HTERT RPE-1 (cell line): ENCODE measurements around the gene PTPRR.

ENCODE experiments used
- in situ Hi-C: fragments of 300-500 bp; cut with MboI; formaldehyde crosslinking; loops from 4 replicates; pipeline ENCODE4 v1.14.3; 2020; ENCODE audit warnings: low sequenced_read_pairs

Gene PTPRR

DNA sequence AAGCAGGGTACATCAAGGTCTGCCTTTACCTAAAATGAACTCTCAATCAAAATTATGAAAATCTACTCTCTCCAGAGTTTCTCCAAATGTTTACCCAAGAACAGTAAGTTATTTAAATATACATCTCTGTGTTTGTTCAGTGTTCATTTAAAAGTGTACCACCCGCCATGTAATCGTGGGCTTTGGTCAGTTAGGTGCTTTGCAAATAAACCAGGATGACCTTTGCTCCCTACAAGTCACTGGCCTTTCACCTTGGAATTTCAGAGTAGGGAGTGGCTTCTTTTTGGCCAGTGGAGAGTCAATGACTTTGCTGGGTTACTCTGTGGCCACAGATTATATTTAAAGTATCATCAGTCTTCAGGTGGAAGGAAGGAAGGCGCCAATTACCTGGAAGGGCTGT, 208.7 kb downstream of the PTPRR start:
- in situ Hi-C loops: loop anchor here (25.0 kb wide), 1 partner anchor 125 kb away; no protein-coding TSS in a partner anchor

DNA sequence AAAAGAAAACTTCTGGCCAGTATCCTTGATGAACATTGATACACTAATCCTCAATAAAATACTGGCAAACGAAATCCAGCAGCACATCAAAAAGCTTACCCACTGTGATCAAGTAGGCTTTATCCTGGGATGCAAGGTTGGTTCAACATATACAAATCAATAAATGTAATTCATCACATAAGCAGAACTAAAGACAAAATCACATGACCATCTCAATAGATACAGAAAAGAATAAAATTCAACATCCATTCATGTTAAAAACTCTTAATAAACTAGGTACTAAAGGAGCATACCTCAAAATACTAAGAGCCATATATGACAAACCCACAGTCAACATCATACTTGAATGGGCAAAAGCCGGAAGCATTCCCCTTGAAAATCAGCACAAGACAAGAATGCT, 211.5 kb downstream of the PTPRR start:
- in situ Hi-C loops: loop anchor here (25.0 kb wide), 1 partner anchor 122 kb away; no protein-coding TSS in a partner anchor

GRCh38 chr12:70706611-70707010, 213.9 kb downstream of the PTPRR start:
- in situ Hi-C loops: loop anchor here (25.0 kb wide), 1 partner anchor 119 kb away; no protein-coding TSS in a partner anchor

- in situ Hi-C loops: no loop called here
These were observed 222.2 kb downstream of the PTPRR start for GRCh38 chr12:70698345-70698744.

- in situ Hi-C loops: no loop called here
These were observed 225.0 kb downstream of the PTPRR start for GRCh38 chr12:70695361-70696023.

DNA sequence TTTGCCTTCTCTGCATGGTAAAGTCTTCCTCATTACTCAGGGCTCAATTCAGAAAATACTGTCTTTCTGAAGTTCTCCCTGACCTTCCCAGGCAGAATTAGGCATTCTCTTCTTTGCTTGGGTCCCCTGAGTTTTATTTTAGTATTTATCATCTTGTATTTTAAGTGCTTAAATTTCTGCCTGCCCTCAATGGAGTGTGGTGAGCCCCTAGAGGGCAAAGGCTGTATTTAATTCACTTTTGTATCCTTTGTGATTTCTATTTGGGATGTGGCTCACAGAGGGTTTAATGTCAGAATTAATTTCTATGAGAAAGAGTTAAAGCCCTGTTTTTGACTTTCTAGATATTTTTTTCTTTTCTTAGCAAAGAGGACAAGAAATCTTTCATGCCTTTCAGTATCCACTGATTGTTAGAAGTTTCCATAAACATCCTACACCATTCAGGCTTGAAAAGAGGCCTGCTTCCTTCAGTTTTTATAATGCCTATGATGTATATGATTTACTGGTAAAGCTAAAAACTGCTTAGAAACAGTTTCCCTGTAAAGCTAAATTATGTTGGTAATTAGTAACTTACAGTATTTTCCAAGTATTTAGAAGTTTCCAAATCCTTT, 227.8 kb downstream of the PTPRR start:
- in situ Hi-C loops: no loop called here

DNA sequence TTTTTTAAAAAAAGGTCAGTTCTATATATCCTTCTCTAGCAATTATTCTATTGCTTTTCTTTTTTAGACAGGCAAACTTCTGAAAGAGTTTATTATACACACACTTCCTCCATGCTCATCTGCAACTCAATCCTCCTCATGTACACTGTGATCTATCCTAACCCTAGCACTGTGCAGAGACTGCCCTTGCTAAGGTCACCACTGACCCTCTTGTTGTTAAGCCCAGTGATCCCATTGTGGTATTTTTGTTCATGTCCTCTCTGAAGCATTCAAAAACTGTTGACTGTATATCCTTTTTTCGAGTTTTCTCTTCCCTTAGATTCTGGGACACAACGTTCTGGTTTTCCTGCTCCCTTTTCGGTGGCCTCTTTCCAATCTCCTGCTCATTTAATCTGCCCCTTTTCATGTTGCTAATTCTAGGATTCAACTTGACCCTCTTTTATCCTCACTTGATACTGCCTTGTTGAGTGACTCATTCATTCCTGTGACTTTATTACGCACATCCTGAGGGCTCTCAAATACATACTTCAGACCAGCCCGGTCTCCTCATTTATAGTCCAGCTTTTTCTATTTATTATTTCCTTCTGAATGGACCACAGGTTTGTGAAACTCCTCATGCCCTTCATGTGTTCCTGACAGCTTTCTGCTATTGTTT, 229.4 kb downstream of the PTPRR start:
- in situ Hi-C loops: no loop called here

DNA sequence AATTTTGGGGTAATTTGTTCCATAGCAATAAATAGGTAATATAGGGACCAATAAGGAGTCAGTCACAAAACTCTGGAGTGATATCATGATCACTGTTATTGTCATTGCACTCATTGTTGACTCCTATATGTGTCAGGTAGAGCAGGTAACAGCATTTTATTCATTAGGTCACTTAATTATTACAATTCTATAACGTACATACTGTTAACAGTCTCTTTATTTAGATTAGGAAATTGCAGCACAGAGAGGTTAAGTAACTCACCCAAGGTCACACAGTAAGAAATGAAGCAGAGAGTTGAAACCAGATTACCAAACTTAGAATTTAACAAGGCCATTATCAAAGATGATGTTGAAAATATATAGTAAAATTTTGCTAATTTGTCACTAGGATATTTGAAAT, 233.6 kb downstream of the PTPRR start:
- in situ Hi-C loops: no loop called here

GRCh38 chr12:70686299-70686698, 234.2 kb downstream of the PTPRR start:
- in situ Hi-C loops: no loop called here

DNA sequence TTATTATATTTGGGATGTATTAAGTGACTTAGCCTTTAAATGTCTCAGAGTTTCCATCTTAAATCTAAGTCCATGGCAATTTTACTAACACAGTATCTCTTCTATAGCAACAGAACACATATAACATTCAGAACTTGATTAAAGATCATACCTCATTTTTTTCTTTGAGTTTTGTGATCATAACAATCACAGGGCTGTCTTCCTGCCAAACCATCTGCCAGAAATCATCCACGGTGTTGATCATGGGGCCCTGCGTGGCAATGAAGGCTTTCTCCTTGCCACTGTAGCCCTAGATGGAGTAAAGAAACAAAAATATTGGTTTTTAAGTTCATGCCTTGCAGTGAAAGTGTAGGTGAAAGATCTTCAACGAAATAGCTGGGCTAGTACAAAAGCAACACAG, 236.6 kb downstream of the PTPRR start:
- in situ Hi-C loops: no loop called here

DNA sequence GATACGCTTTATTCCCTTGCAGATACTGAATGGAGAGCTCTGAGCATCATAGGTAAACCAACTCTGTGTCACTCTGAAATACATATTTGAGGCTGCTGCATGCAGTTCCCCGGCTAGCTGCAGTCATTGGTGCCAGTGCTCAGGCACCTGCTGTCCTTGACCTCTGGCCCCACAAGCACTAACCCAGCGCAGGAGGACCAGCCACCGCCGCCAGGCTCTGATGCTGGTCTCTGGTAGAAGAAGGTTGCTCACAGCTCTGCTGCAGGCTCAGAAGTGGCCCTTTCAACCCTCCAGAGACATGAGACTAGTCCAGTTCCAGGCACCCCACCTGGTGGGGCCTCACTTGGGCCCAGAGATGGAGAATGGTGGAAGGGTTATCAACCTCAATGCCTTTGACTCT, 248.8 kb downstream of the PTPRR start:
- in situ Hi-C loops: no loop called here

DNA sequence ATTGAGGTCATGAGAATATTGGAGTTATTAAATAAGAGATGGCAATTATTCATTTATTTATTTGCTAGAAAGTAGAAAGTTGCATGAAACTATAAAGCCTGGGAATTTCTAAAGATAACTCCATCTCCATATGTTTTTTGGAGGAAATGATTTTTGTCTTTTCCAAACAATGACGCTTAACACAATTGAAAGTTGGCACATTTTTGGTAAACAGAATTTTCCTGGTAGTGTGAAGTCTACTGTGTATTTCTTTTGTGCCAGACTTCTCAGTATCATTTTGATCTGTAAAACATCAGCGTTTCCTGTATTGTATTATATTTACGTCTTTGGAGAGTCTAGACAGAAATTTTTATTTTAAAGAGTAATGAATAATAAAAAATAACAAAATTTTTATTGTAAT, 249.6 kb downstream of the PTPRR start:
- in situ Hi-C loops: no loop called here

DNA sequence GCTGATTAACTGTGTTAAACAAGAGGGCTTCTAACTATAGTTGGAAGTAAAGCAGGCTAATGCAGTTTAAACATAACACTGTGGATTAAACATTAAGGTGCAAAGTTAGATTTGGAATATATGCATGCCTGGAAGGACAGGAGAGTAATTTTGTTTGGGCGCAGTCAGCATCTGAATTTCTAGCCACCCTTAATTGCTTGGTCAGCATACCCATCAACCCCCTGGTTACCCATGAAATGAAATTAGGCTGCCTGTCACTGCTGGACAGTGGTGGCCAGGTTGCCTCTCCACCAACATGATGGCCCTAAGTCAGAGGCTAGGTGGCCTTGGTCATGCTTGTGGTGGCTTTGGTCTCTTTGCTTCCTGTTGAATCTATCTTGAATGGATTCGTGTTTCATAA, 253.3 kb downstream of the PTPRR start:
- in situ Hi-C loops: no loop called here

GRCh38 chr12:70666364-70666763, 254.2 kb downstream of the PTPRR start:
- in situ Hi-C loops: no loop called here

DNA sequence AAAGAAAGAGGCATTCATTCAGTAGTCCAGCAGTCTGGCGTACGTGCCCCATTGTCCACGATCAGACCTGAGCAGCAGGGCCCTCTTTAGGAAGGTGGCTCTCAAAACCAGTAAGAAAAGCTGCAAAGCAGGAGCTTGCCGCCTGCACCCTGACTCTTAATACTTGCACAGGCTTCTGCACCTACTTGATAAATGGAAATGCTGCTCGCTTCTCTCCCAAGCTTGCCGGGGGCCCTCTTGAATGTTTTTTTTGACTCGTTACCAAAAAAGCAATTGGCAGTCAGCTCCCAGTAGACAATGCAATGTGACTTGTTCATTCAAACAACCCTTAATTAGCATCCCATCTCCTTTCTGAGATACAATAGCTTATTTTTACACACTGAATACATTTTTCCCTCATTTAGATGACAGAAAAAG, 256.1 kb downstream of the PTPRR start:
- in situ Hi-C loops: no loop called here

DNA sequence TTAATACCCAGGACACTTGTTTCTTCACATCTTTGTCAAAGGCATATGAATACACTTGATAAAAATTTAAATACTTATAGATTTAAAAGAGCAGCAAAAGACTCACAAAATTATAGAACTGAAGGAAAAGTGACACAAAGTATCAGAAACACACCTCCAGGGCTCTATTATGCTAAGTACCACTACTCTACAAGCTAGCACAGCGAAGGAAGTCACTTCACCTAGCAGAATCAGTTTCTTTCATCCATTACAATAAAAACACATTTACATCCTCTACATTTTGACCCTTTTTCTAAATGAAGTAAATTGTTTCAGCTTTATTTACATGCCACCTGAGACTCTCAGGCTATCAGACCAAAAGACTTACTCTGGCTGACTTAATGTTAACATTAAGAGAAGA, 256.7 kb downstream of the PTPRR start:
- in situ Hi-C loops: no loop called here

GRCh38 chr12:70661466-70662161, 258.9 kb downstream of the PTPRR start:
- in situ Hi-C loops: no loop called here

DNA sequence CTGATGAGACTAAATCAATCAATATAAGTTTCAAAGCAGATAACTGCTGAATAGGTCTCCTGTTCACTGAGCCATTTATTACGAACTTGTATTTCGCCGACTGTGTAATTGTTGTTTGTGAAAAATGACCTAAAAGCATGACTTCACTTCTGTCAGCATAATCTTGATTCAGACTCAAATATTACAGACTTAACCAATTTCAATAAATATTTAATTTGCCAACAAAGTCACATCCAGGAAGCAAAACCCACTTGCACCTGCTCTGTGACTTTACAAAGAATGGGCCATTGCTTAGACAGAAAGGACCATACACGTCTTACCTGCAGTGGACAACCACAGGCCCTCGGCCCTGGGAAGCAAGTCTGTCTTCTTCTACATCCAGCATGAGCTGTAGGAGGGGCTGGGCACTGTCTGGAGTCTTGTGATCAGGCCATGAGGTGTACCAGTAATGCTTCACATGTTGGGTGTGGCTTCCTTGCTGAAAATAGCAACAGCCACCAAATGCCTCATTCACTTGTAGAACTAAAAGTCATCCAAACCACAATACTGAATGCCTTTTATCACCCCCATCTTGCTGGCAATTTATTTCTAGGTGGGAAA, 259.8 kb downstream of the PTPRR start:
- in situ Hi-C loops: no loop called here

DNA sequence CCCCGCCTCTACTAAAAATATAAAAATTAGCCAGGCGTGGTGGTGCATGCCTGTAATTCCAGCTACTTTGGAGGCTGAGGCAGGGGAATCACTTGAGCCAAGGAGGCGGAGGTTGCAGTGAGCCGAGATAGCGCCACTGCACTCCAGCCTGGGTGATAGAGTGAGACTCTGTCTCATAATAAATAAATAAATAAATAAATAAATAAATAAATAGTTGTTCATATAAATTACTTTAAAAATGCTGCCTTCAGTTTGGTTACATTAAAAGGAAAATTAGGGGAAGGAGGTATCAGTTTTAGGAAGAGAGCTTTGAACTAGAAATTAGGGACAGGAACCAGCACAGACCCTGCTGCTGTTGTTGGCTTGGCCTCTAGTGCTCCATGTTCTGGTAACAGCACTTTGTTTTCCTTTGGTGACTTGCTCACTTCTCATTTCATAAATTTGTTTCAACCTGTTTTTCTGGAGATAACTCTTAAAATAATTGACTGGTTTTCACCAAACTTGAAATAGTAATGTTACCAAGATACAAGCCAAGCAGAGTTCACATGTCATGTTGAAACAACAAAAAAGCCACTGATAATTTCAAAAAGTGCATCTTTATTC, 260.4 kb downstream of the PTPRR start:
- in situ Hi-C loops: no loop called here

- in situ Hi-C loops: no loop called here
These were observed 261.4 kb downstream of the PTPRR start for GRCh38 chr12:70659077-70659606.
